Measurements from ENCODE around the gene FAM221A. TPM values are rescaled to one million over a fixed set of nuclear protein-coding genes. Genes with fewer than 3 reads are reported as not detected.

The FAM221A gene
- total RNA-seq, 4 donors from 2014 or later, result 2.2 to 3.8 (median 2.5) TPM

- intact Hi-C loops (cut with DNase I; ENCODE audit: low total_unique reads) (no loop called here), in situ Hi-C loops (cut with MboI; ENCODE audit: low sequenced_read_pairs in 4 of 4) (no loop called here)
- ATAC-seq (no peak), DNase-seq (peak in 1 of 2 donors; percentile 19)
- Histone ChIP-seq H3K27ac (no peak overlapping the region), H3K4me3 (no peak overlapping the region), H3K4me1 (no peaks in the 10 kb centered on the region), H3K36me3 (peaks cover 0 to 21% of the 10 kb centered on the region in 2 donors), H3K9me3 (no peaks in the 10 kb centered on the region), H3K27me3 (no peaks in the 10 kb centered on the region)
- TF ChIP-seq POLR2A (IDR thresholded peaks at IDR 0.05) (no peak), CTCF (IDR thresholded peaks at IDR 0.05 in 4 of 5, conservative IDR thresholded peaks at IDR 0.05 in 1 of 5) (peak in 2 of 5 experiments; percentile 27 to 46)
These were observed 17.0 kb downstream of the FAM221A start for GRCh38 chr7:23696916-23697441.

GRCh38 chr7:23698822-23699221, 18.8 kb downstream of the FAM221A start:
- no peak for ATAC-seq
- Histone ChIP-seq H3K36me3 (peaks cover 0 to 21% of the 10 kb centered on the region in 2 donors), H3K27ac (no peak overlapping the region), H3K4me3 (no peak overlapping the region), H3K27me3 (no peaks in the 10 kb centered on the region), H3K4me1 (no peaks in the 10 kb centered on the region), H3K9me3 (no peaks in the 10 kb centered on the region)
- no peak for TF ChIP-seq CTCF (IDR thresholded peaks at IDR 0.05 in 4 of 5, conservative IDR thresholded peaks at IDR 0.05 in 1 of 5)
- TF ChIP-seq POLR2A (IDR thresholded peaks at IDR 0.05), result no peak
- in situ Hi-C loops (cut with MboI; ENCODE audit: low sequenced_read_pairs in 4 of 4) (no loop called here), intact Hi-C loops (cut with DNase I; ENCODE audit: low total_unique reads) (no loop called here)
- DNase-seq, result no peak

- no peaks in the 10 kb centered on the region for H3K4me1 ChIP-seq
- H3K27ac ChIP-seq, result no peak overlapping the region
- in situ Hi-C loops (cut with MboI; ENCODE audit: low sequenced_read_pairs in 4 of 4) (loop anchor here in 3 of 4 donors (25.0 kb wide), 2 partner anchors 438 to 962 kb away; no protein-coding TSS in a partner anchor), intact Hi-C loops (cut with DNase I; ENCODE audit: low total_unique reads) (no loop called here)
- no peaks in the 10 kb centered on the region for H3K9me3 ChIP-seq
- DNase-seq (no peak), ATAC-seq (no peak)
- H3K27me3 ChIP-seq, result no peaks in the 10 kb centered on the region
- H3K36me3 ChIP-seq, result peaks cover 0 to 20% of the 10 kb centered on the region in 2 donors
- TF ChIP-seq CTCF (IDR thresholded peaks at IDR 0.05 in 4 of 5, conservative IDR thresholded peaks at IDR 0.05 in 1 of 5) (no peak), POLR2A (IDR thresholded peaks at IDR 0.05) (no peak)
- no peak overlapping the region for H3K4me3 ChIP-seq
These were observed 20.0 kb downstream of the FAM221A start for GRCh38 chr7:23700046-23700445.

GRCh38 chr7:23709081-23709750, 29.2 kb downstream of the FAM221A start:
- in situ Hi-C loops (cut with MboI; ENCODE audit: low sequenced_read_pairs in 4 of 4) (loop anchor here (5.0 to 25.0 kb wide), 3 partner anchors 137 to 953 kb away; no protein-coding TSS in a partner anchor), intact Hi-C loops (cut with DNase I; ENCODE audit: low total_unique reads) (no loop called here)
- DNase-seq (no peak), ATAC-seq (no peak)
- Histone ChIP-seq H3K27me3 (no peaks in the 10 kb centered on the region), H3K27ac (no peak overlapping the region), H3K9me3 (no peaks in the 10 kb centered on the region), H3K4me3 (no peak overlapping the region), H3K36me3 (peaks cover 0 to 12% of the 10 kb centered on the region in 2 donors), H3K4me1 (no peaks in the 10 kb centered on the region)
- no peak for TF ChIP-seq CTCF (IDR thresholded peaks at IDR 0.05 in 4 of 5, conservative IDR thresholded peaks at IDR 0.05 in 1 of 5)
- no peak for TF ChIP-seq POLR2A (IDR thresholded peaks at IDR 0.05)

Data from gastrocnemius medialis (tissue), 4 donors.